GM12875 (cell line): Measurements from ENCODE around the gene BCL6B.
"Not testable (repeated sequence)": the region's sequence is repeated elsewhere in the genome, so short reads cannot be mapped to it uniquely, and the experiment has no call there.

ENCODE experiments used
- H3K4me3 ChIP-seq: one replicate; pipeline ENCODE4 v1.5.1; 2011; ENCODE audit warnings: low read depth, low read length, control low read depth
- TF ChIP-seq, protein P1 (sequence below): IDR thresholded peaks from 2 replicates; pipeline ENCODE4 v1.5.1; 2011; ENCODE audit warnings: low read depth, mild to moderate bottlenecking, control low read depth, inconsistent platforms, low read length, moderate library complexity, borderline replicate concordance; ENCODE audit not compliant: insufficient read depth

The BCL6B gene, protein sequence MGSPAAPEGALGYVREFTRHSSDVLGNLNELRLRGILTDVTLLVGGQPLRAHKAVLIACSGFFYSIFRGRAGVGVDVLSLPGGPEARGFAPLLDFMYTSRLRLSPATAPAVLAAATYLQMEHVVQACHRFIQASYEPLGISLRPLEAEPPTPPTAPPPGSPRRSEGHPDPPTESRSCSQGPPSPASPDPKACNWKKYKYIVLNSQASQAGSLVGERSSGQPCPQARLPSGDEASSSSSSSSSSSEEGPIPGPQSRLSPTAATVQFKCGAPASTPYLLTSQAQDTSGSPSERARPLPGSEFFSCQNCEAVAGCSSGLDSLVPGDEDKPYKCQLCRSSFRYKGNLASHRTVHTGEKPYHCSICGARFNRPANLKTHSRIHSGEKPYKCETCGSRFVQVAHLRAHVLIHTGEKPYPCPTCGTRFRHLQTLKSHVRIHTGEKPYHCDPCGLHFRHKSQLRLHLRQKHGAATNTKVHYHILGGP

DNA sequence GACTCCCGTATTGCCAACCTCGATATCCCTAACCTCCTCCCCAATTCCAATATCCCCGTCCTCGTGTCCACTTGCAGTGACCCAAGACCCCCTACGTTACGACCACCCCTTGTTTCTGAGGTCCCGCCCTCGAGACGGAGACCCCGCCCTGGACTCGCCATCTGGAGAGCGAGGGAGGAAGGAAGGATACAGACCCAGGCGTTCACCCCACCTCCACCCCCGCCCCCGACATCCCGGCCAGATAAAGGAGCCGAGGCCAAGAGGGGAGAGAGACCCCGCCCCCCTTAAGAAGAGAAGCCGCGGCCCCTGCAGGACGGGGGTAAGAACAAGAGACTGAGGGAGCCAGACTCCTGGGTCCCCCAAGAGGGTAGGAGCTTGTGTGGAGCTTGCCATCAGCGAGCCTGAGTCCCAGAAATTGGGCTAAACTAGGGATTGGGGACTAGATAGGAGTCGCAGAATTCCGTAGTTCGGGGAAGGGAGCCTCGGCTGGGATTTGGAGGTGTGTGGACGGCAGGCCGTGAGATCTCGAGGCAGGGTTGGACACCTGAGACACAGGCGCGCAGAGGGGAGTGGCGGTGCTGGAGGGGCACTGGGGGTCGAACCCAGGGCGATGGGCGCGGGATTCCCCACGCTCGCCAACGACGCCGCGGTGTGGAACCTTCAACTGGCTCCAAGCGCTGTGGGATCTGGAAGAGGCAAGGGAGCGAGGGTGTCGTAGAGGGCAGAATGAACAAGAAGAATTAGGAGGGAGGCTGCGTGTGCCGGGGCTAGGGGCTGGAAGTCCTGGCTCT lies at the start of gene BCL6B:
TSS of gene BCL6B (plus strand) at position 270 of the 791 bp plus-strand sequence. CDS start 622 bp downstream, outside the sequence.
- TF ChIP-seq, protein P1, sequence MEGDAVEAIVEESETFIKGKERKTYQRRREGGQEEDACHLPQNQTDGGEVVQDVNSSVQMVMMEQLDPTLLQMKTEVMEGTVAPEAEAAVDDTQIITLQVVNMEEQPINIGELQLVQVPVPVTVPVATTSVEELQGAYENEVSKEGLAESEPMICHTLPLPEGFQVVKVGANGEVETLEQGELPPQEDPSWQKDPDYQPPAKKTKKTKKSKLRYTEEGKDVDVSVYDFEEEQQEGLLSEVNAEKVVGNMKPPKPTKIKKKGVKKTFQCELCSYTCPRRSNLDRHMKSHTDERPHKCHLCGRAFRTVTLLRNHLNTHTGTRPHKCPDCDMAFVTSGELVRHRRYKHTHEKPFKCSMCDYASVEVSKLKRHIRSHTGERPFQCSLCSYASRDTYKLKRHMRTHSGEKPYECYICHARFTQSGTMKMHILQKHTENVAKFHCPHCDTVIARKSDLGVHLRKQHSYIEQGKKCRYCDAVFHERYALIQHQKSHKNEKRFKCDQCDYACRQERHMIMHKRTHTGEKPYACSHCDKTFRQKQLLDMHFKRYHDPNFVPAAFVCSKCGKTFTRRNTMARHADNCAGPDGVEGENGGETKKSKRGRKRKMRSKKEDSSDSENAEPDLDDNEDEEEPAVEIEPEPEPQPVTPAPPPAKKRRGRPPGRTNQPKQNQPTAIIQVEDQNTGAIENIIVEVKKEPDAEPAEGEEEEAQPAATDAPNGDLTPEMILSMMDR = no peak
- H3K4me3 ChIP-seq = peak within 1 kb of the TSS; percentile 54

DNA sequence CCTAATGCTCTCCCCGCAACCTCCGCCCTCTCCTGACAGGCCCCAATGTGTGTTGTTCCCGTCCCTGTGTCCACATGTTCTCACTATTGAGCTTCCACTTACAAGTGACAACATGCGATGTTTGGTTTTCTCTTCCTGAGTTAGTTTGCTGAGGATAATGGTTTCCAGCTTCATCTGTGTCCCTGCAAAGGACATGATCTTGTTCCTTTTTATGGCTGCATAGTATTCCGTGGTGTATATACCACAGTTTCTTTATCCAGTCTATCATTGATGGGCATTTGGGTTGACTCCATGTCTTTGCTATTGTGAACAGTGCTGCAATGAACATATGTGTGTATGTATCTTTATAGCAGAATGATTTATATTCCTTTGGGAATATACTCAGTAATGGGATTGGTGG lies 43.4 kb upstream of the BCL6B start:
- not testable (repeated sequence) for H3K4me3 ChIP-seq

DNA sequence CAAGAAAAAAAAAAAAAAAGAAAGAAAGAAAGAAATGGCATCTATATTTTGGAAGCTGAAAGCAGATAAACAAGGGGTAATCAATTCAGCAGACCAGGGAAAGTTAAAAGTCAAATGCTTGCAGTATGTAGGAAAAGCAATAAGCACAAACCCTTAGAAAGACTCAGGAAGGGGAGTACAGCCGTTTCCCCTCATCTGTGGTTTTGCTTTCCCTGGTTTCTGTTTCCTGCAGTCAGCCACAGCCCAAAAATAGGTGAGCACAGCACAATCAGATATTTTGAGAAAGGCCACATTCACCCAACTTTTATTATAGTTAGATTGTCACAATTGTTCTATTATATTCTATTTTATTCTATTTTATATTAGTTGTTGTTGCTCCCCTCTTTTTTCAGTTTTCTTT lies 41.4 kb upstream of the BCL6B start:
- TF ChIP-seq, protein P1 = no peak
- H3K4me3 ChIP-seq = no peak overlapping the region

DNA sequence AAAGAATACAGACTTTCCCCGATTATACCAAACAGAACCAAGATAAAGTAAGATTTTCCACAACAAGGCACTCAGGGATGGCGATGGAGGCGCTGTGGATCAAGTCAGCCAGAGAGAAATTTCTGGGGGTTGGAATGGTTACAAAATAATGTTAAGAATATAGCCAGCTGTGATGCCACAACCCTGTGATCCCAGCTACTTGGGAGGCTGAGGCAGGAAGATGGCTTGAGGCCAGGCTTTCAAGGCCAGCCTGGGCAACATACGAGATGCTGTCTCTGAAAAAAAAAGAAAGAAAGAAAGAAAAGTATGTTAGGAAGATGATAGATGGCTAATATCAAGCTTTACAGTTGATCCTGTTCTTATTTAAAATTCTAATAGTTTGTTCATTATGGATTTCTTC lies 37.6 kb upstream of the BCL6B start:
- TF ChIP-seq, protein P1 = no peak
- no peak overlapping the region for H3K4me3 ChIP-seq

DNA sequence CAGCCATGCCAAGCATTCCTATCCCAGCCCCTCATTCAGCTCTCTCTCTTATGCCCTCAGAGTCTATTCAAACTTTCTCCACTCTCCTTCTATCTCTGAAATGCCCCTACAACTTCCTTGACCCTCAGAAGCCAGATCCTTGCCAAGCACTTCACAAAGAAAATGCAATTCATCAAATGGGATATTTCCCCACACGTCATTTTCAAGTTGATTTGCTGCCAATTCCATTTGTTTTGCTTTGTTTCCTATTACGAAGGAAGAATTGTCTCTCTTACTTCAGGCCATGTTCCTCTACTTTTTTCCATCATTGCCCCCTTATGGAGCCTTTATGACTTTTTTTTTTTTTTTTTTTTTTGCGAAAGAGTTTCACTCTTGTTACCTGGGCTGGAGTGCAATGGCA lies 36.2 kb upstream of the BCL6B start:
- H3K4me3 ChIP-seq = no peak overlapping the region
- TF ChIP-seq, protein P1 = no peak

DNA sequence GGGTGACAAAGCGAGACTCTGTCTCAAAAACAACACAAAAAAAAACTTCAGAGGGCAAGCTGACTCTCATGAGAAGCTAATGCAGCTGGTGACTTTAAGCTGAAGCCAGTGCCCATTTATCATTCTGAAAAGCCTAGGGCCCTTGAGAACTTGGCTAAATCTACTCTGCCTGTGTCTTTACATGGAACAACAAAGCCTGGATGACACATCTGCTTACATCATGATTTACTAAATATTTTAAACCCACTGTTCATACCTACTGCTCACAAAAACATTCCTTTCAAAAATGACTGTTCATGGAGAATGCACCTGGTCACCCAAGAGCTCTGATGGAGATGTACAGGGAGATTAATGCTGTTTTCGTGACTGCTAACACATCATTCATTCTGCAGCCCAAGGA lies 33.1 kb upstream of the BCL6B start:
- TF ChIP-seq, protein P1 = no peak
- no peak overlapping the region for H3K4me3 ChIP-seq

DNA sequence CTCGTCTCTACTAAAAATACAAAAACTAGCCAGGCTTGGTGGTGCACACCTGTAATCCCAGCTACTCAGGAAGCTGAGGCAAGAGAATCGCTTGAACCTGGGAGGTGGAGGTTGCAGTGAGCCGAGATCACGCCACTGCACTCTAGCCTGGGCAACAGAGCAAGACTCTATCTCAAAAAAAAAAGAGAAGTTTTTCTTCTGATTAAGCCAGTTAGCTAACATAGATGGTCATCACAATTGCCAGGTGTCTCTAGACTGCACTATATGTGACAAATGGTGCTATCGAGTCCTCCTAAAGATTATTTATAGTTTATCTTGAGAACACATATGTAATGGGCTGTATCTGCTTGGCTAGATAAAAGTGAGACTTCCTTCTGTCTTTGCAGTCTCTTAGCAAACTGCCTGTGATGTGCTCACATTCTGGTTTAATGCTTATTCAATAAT lies 29.2 kb upstream of the BCL6B start:
- H3K4me3 ChIP-seq = not testable (repeated sequence)

DNA sequence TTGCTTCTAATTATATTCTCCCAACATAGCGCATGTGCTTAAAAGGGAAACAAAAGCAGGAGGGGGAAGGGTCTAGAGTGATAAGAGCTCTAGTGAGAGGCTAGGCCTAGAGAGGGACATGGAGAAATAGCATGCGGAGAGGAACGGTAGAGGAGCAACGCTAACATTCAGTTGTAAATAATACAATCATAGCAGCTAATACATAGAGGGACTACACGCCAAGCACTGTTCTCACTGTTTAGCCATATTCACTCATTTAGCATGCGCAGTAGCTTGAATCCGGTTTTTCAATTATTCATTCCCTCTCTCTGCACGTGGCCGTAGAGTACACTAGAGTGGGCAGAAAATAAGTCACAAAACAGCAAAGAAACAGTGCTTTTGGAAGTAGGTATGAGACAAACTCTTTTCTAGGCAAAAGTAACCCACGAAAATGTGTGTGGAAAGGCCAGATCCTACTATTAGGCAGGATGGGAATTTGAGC lies 28.7 kb upstream of the BCL6B start:
- TF ChIP-seq, protein P1 = no peak
- no peak overlapping the region for H3K4me3 ChIP-seq
